DMS114 treated with DMSO at 0.1 percent for 48 hours (cell line): Measurements from ENCODE around the gene FNDC8.
"Not testable (repeated sequence)": the region's sequence is repeated elsewhere in the genome, so short reads cannot be mapped to it uniquely, and the experiment has no call there.

Experiments
- DNase-seq: peaks from one replicate; lab custom pipeline; 2025; ENCODE audit not compliant: unreplicated experiment; lab: John Stamatoyannopoulos, UW

Gene FNDC8

DNA sequence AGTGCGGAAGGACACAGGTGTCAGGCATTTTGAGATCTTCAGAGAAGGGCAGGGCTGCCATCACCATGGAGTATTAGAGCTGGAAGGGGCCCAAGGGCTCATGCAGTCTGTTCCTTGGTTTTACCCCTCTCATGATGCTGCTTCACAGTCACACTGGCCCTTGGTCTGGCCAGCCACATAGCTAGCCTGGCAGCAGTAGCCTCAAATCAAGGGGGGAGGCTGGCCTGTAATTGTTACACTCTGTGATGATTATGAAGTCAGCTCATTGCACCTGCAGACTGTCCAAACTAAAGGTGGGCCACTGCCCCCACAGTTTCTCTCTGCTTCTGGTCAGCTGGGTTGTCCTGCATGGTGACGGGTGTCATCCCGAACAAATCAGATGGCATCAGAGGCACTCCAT lies at the start of gene FNDC8:
Gene FNDC8 (plus strand): TSS at position 301 of the 400 bp plus-strand sequence. CDS start 79 bp downstream, at position 380.
- no peak for DNase-seq

DNA sequence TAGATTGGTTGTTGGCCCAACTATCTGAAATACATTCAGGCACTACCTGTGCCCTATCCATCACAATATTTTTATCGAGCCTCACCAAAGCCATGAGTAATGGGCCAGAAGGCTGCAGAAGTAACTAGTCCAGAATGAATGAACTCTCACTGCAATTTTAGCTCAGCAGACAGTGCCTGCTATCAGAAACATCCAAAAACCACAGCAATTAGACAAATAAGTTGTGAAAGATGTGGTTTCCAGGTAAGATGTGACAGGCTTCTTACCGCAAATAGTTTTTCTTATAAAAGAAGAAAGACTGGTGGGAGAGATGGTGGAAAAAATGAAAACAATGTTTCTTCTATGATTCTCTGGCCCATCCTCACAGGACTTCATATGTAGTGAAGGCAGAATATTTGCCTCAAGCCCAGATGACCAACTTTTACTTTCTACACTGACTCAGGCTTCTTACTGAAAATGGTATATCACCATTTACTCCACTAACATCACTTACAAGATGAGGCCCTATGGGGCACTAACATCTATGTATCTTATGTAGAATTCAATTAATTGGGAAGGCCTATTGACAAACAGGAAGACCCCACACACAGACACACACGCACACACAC lies 48.1 kb upstream of the FNDC8 start:
- no peak for DNase-seq

DNA sequence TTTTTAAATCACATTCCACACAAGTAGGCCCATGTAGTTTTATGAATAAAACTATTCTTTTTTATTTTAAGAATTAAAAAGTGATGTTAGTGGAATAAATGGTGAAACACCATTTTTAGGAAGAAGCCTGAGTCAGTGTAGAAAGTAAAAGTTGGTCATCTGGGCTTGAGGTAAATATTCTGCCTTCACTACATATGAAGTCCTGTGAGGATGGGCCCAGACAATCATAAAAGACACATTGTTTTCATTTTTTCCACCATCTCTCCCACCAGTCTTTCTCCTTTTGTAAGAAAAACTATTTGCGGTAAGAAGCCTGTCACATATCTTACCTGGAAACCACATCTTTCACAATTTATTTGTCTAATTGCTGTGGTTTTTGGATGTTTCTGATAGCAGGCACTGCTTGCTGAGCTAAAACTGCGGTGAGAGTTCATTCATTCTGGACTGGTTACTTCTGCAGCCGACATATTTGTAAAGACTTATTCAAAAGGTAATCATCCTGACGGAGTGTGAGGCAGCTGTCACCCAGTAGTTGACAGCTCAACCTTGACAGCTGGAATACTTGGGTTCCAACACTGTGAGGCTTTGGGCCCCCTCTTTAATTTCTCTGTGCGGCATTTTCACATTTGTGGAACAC lies 47.3 kb upstream of the FNDC8 start:
- no peak for DNase-seq

DNA sequence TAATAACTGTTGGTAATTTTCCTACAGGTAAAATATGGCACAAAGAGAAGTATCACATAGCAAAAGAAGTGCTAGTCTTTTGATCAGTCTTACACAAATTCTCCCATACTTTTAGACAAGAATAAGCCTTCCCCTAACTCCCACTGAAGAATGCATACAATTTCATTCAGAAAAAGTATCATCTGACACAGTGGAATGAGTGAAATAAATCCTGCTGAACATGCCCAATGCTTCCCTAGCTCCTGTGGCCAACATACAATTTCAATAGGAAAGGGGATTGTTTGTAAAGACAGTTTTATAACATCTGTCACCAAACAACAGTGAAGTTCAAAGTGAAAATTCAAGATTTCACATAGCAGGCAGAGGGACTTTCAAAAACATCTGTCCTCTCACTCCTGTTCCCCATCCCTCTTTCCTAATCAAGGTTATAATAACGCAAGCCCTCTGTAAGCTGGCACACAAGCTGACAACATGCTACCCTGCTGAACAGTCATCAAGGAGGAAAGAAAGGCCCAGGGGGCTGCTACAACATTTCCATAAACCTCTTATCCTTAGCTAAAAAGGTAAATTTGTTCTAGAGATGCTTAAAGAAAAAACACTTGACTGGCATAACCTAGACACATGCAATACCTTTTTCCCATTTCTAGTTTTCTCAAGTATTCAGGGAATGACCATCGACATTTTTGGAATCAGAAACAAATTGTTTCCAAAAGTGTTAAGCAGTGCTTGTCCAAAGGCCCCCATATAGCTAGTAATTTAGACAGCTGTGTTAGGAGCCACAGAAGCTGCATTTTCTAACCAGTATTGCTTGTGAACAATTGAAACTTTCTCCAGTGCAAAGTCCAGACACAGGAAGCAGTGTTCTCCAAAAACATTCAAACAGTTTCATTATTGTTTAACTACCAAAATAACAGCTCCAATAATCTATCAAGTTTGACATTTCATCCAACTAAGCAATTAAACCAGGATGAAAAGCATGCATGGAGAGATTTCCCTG lies 46.4 kb upstream of the FNDC8 start:
- DNase-seq = no peak

GRCh38 chr17:35076874-35077273 lies 44.5 kb upstream of the FNDC8 start:
- DNase-seq = no peak

DNA sequence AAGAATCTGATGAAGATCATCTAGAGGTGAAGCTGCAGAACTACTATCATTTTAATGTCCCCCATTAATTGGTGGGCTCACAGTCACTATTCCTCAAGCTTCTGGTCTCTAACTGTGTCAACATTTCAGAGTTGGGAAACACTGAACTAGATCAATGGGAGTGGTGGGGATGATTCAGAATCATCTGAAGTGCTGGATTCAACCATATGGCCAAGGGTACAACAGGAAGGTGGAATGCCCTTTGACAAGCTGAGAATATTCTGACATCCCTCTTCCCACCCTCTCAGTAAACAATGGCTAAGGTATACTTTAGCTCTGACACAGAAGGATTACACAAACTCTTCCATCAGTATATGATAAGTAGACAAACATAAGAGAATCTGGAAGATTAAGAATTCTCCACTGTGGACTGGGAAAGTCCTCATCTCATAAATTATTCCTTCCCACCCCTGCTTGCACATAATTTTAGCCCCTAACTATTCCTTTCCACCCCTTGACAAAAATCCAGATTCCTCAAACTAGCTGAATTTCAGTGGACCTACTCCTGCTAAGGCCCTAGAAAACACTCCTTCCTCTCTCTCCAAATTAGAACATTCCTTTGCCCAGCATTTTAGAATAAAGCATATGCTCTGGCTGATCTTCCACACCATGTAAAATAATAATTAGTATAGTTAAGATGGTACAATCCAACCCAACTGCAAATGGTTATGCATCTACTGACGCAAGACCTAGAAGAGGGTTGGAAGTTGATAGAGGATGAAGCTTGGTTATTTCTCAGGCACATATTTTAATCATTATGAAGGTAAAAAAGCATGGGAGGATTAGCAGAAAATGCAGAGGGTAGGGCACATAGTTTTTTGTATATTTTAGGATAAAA lies 41.6 kb upstream of the FNDC8 start:
- DNase-seq = no peak

DNA sequence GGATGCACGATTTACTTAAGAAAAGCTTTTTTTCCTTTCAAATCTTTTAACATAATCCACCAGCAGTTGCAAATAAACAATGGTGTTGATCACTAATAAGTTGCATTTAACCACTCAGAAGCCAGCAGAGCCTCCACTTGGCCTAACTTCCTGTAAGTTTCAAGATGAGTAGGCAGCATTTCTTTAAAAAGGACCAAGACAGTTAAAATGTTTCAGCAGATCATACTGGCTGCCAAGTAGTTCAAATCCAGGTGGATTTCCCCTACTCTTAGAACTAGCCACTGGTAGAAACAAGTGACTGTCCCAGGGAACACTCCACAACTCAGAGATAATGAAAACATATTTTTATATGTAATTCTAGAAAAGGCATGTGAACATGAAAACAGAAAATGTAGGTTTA lies 40.9 kb upstream of the FNDC8 start:
- no peak for DNase-seq

DNA sequence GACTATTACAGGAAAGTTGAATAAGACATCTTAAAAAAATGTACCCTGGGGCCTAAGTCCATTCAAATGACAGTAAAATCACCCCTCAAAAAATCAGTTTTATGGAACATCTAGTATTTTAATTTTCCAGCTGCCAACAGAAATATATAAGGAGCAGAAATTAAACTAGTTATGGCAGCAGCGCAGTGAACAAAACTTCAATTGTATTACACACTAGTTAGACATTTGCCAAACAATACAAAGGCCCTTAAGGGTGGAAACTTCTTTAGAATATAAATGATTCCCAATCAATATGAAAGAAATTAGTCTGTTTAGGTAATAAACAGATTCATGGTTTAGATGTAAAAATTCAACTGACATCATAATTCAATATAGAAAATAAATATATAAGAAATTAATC lies 39.8 kb upstream of the FNDC8 start:
- no peak for DNase-seq

GRCh38 chr17:35082073-35082657 lies 39.2 kb upstream of the FNDC8 start:
- DNase-seq = no peak

DNA sequence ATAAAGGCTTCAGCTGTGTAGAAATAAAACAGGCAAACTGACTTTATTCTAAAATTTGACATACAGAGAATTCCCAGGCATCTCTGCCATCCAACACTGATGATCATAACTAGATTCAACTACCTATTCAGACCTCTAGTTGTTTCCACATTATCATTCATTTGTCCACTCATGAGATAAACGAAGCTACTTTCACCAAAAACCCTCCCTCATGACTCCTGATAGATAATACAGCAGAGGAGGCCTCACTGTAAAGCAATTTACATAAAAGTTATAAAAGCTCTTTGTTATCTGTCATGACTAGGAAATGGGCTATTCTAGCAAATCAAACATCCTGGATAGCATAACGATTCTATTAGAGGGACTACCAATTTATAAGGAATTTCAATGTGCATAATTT lies 38.3 kb upstream of the FNDC8 start:
- DNase-seq = no peak

DNA sequence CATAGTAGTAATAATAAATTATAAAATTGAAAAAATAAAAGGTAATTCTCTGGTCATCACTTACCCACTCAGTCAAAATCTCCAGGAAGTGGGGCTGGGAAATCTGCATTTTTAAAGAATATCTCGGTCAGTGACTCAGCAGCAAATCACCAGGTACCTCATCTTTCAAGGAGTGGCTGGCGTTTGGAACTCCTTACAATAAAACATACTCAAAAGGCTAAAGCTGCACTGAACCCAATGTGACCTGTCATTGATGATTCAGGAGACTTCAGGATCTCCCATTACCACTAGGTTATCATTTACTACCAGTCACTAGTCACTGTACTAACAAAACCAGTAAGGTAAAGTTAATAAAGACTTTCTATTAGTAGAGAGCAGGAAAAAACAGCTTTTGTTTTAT lies 36.4 kb upstream of the FNDC8 start:
- no peak for DNase-seq

DNA sequence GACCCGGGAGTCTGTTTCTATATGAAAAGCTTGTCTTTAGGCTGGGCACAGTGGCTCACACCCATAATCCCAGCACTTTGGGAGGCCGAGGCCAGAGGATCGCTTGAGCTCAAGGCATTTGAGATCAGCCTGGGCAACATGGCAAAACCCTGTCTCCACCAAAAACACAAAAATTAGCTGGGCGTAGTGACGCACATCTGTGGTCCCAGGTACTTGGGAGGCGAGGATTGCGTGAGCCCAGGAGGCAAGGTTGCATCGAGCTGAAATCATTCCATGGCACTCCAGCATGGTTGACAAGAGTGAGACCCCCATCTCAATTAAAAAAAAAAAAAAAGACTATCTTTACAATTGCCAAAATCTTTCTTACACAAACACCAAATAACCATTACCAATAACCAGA lies 35.3 kb upstream of the FNDC8 start:
- no peak for DNase-seq

GRCh38 chr17:35086931-35087573 lies 34.4 kb upstream of the FNDC8 start:
- no peak for DNase-seq

- no peak for DNase-seq
Measured at GRCh38 chr17:35087731-35088355, 33.6 kb upstream of the FNDC8 start.

GRCh38 chr17:35088356-35088880 lies 33.0 kb upstream of the FNDC8 start:
- DNase-seq = no peak

DNA sequence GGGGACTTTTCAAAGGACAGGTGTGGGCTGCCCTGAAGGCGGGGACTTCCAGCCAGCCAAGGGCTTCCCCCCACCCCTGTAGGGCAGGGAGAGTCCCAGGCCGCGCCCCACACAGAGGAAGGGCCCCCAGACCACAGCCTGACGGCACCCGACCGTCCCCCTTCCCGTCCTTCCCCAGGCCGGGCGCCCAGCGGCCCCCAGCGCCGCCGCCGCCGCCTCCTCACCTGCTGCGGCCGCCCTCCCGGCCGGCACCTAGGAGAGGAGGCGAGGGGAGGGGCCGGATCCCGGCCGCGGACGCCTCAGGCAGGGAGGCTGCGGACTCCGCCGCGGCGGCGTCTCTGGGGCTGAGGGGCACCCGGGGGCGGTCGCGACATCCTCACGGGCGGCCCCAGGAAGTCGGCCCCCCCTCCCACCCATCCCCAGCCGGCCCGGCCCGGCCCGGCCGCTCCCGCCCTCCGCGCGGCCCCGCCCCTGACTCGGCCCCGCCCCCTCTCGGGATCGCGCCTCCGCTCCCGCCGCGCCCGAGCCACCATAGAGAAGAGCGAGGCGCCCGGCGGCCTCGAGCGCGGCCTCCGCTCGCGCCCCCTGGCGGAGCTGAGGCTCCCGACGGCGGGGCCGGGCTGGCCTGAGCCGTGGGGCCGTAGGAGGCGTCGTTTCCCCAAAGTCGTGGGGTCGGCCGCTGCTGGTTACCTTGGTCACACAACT lies 32.4 kb upstream of the FNDC8 start:
- DNase-seq = peak; percentile 37

DNA sequence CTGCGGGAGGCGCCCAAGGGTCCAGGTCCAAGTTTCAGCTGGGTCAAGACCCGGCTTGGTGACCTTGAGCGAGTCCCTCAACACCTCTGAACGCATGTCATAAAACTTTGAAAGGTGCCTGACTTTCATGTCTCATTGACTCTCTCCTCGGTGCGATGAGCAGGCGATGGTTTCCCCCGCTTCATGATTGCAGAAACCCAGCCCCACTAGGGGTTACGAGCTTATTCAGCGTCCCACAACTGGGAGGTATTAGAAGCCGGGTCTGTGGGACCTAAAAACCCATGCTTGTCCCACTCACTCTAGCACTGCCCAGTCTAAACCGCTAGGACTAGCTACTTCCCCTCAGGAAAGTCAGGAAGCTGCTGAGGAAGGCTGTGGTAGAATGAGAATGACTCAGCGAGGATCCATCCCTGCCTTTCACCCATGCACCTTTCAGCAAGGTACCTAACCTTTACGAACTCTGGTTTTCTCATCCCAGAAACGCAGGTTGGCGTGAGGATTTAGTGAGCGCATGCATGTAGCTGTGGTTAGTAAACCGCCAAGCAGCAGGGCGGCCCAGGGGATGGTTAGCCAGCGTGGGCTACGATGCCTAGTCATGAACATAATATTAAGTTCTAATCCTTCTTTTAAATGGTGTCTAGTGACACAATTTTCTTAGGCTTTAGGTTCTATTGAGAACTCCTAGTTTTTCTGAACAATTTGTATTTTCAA lies 31.7 kb upstream of the FNDC8 start:
- peak; percentile 11 for DNase-seq

GRCh38 chr17:35090707-35091106 lies 30.7 kb upstream of the FNDC8 start:
- DNase-seq = not testable (repeated sequence)
